Fibroblast of gingiva (primary cell): ENCODE results near the gene VWA8.
A peak's percentile ranks its signal among the peaks of the same experiment; 100 is the strongest.
"Not testable (repeated sequence)": the region's sequence is repeated elsewhere in the genome, so short reads cannot be mapped to it uniquely, and the experiment has no call there.

ENCODE experiments used
- DNase-seq: peaks from one replicate; pipeline ENCODE4 v3.0.0-alpha.2; 2011; ENCODE audit warnings: low read depth

Gene VWA8

GRCh38 chr13:41587490-41587889 lies 373.4 kb downstream of the VWA8 start:
- DNase-seq = no peak

GRCh38 chr13:41586216-41586615 lies 374.7 kb downstream of the VWA8 start:
- no peak for DNase-seq

- no peak for DNase-seq
These were observed 378.9 kb downstream of the VWA8 start for GRCh38 chr13:41582027-41582463.

GRCh38 chr13:41580345-41580744 lies 380.6 kb downstream of the VWA8 start:
- no peak for DNase-seq

GRCh38 chr13:41579881-41580280 lies 381.0 kb downstream of the VWA8 start:
- no peak for DNase-seq

GRCh38 chr13:41579168-41579567 lies 381.7 kb downstream of the VWA8 start:
- no peak for DNase-seq

GRCh38 chr13:41578371-41578770 lies 382.5 kb downstream of the VWA8 start:
- no peak for DNase-seq

- DNase-seq = peak; percentile 96
These were observed 383.5 kb downstream of the VWA8 start for GRCh38 chr13:41577436-41577835.

- DNase-seq = not testable (repeated sequence)
These were observed 387.3 kb downstream of the VWA8 start for GRCh38 chr13:41573640-41574039.

- not testable (repeated sequence) for DNase-seq
These were observed 389.0 kb downstream of the VWA8 start for GRCh38 chr13:41571817-41572340.

- peak; percentile 87 for DNase-seq
These were observed 391.9 kb downstream of the VWA8 start for GRCh38 chr13:41568972-41569351.

- DNase-seq = peak; percentile 41
These were observed 392.6 kb downstream of the VWA8 start for GRCh38 chr13:41568143-41568971.

GRCh38 chr13:41567363-41567762 lies 393.5 kb downstream of the VWA8 start:
- DNase-seq = no peak

- DNase-seq = no peak
These were observed 395.1 kb downstream of the VWA8 start for GRCh38 chr13:41565846-41566245.

GRCh38 chr13:41565216-41565615 lies 395.7 kb downstream of the VWA8 start:
- peak; percentile 43 for DNase-seq

GRCh38 chr13:41563984-41564365 lies 396.9 kb downstream of the VWA8 start:
- DNase-seq = no peak

GRCh38 chr13:41563341-41563983 lies 397.4 kb downstream of the VWA8 start:
- DNase-seq = peak; percentile 93

- DNase-seq = peak; percentile 15
These were observed 398.2 kb downstream of the VWA8 start for GRCh38 chr13:41562541-41563178.

GRCh38 chr13:41562083-41562482 lies 398.8 kb downstream of the VWA8 start:
- peak; percentile 83 for DNase-seq

- peak; percentile 21 for DNase-seq
These were observed 399.7 kb downstream of the VWA8 start for GRCh38 chr13:41561170-41561569.

GRCh38 chr13:41558781-41559560 lies 401.9 kb downstream of the VWA8 start:
- DNase-seq = no peak

- DNase-seq = no peak
These were observed 403.2 kb downstream of the VWA8 start for GRCh38 chr13:41557719-41558118.
